Mononuclear cell (primary cell): ENCODE measurements around the gene TSC22D1. TPM values are rescaled to one million over a fixed set of nuclear protein-coding genes. Genes with fewer than 3 reads are reported as not detected.

Experiments
- H3K27me3 ChIP-seq: 2 replicates; pipeline ENCODE4 v1.6.0; 2011; ENCODE audit warnings: low read length, control low read depth; ENCODE audit not compliant: insufficient read depth
- H3K4me1 ChIP-seq: 2 replicates; pipeline ENCODE4 v1.5.1; 2011; ENCODE audit warnings: mild to moderate bottlenecking, low read length, control low read depth; ENCODE audit not compliant: insufficient read depth
- H3K4me3 ChIP-seq: 2 replicates; pipeline ENCODE4 v1.5.1; 2011; ENCODE audit warnings: mild to moderate bottlenecking, low read length, moderate library complexity
- H3K9me3 ChIP-seq: 2 replicates; pipeline ENCODE4 v1.5.1; 2011; ENCODE audit warnings: low read depth, mild to moderate bottlenecking, control low read depth, low read length
- total RNA-seq: library from RNA; depleted of rRNA; stranded (reverse); fragments of >200 nt; gene quantifications from one replicate; pipeline ENCODE4 v1.2.3, GENCODE V29; 2012

TSC22D1 gene
- total RNA-seq, 1 donor, result 61.5 TPM

DNA sequence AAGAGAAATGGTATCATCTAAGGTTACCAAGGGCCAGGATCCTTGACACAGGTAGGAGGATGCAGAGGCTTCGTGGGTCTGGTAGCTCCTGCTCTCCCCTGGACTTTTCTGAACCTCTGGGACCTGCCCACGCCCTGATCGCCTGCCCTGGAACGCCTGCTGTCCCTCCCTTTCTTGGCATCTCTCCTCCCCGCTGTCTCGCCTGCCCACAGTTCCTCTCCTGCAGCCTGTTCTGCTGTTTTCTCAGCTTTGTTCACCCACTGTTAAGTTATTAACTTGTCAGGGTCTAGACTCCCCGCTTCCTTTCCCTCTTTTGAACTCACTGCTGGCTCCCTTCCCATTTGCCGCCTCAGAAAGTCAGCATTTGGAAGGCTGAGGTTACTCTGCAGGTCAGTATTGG is 182.7 kb downstream of the TSC22D1 start:
- Histone ChIP-seq H3K9me3 (no peaks in the 10 kb centered on the region), H3K27me3 (no peaks in the 10 kb centered on the region), H3K4me1 (no peaks in the 10 kb centered on the region), H3K4me3 (no peak overlapping the region)

DNA sequence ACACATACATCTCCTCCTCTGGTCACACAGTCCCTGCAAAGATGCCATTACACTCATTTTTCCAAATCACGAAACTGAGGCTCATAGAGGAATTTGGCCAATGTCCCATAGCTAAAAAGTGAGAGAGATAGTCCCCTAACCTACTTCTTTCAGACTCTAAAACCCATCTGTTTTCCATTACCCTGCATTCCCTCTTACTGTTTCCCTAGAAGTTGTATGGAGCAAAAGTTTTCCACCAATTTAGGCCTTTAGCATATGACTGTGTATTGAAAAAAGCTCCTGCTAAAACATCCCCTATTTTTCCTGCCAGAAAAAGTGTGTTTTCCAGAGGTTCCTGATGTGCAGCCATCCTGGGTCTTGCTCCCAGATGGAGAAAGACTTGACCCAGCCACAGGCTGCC is 186.3 kb downstream of the TSC22D1 start:
- Histone ChIP-seq H3K9me3 (no peaks in the 10 kb centered on the region), H3K4me1 (no peaks in the 10 kb centered on the region), H3K27me3 (no peaks in the 10 kb centered on the region)

DNA sequence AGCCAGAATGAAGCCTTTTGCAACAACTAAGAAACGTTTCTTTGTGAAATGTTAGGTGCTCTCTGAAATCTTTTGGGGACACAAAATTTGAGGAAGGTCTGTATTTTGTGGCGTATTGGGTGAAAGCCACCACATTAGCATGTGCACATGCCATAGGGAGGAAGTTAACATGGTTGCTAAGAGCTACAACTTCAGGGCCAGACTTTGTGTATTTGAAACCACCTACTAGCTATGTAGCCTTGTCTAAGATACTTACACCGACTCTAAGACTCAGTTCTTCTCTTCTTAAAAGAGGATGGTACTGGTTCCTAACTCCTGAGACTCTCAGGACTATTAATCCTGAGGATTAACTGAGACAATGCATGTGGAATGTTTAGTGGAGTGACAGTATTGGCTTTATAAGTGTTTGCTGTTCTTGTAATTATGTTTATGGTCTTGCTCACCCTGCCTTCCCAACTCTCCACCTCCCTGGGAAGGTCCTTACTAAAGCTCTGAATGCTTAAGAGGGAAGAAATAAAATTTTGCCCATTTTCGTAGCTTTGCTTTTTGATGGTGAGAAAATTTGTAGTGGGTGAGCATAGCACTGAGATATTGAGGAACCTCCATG is 187.0 kb downstream of the TSC22D1 start:
- H3K4me3 ChIP-seq, result no peak overlapping the region
- no peaks in the 10 kb centered on the region for H3K9me3 ChIP-seq
- H3K27me3 ChIP-seq, result no peaks in the 10 kb centered on the region
- no peaks in the 10 kb centered on the region for H3K4me1 ChIP-seq

More for the DNA sequence above, 186.3 kb downstream of the TSC22D1 start:
- no peak overlapping the region for H3K4me3 ChIP-seq

DNA sequence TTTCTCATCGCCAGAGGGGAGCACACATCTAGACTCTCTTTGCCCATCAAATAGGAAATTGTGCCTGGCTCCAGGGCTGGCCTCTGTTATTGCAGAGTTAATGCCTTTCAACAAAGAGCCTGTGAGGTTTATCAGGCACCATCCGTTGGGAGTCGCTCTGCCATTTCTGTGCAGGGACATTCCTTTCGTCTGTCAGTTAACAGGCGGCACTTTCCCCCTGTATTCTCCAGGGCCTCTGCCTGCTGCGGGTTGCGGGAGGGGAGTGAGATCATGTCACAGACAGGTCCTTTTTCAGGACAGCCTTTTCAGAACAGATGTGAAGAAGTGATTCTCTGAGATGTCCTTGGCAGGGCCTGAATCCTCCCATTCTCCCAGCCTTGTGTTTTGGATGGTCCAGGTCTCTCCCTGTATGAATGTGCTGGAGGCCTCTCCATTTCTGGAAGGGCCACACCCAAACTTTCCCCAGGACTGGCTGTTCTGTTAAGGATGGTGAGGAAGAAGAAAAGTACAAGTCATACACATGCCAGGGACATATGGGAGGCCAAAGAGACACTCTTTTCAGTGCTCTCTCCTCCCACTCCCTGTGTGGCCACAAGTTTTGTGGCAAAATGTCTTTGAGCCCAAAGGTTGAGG is 187.6 kb downstream of the TSC22D1 start:
- Histone ChIP-seq H3K9me3 (no peaks in the 10 kb centered on the region), H3K4me1 (no peaks in the 10 kb centered on the region), H3K27me3 (no peaks in the 10 kb centered on the region)

DNA sequence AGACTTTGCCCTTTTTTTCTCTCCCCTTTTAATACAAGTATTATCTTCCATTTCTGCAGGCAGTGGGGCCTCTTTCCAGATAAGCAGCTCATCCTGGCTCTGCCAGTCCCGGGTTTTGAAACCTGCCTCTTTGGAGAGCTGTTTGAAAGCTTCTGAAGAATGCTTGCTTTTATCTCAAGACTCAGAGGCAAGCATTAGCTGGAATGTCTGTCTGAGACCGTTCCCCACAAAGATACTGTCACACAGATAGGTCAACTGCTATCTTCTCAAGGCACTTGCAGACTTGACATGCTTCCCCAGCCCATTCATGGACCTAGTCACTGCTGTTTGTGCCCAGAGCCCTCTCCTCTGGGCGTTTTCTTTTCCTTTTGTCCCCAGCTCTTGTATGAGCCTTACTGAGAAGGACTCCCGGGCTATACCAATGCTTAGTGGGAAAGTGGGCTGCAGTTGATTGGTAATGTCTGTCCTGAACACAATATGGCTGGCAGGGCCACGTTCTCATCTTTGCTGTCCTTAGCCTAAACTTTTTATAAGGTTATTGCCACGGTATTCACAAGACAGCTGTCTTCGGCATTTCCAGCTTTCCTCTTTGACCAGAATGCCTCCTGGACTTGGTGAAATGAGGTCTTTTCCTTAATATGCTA is 189.1 kb downstream of the TSC22D1 start:
- no peaks in the 10 kb centered on the region for H3K4me1 ChIP-seq
- H3K9me3 ChIP-seq, result no peaks in the 10 kb centered on the region
- H3K4me3 ChIP-seq, result no peak overlapping the region
- H3K27me3 ChIP-seq, result no peaks in the 10 kb centered on the region

More for the DNA sequence above, 187.6 kb downstream of the TSC22D1 start:
- no peak overlapping the region for H3K4me3 ChIP-seq

DNA sequence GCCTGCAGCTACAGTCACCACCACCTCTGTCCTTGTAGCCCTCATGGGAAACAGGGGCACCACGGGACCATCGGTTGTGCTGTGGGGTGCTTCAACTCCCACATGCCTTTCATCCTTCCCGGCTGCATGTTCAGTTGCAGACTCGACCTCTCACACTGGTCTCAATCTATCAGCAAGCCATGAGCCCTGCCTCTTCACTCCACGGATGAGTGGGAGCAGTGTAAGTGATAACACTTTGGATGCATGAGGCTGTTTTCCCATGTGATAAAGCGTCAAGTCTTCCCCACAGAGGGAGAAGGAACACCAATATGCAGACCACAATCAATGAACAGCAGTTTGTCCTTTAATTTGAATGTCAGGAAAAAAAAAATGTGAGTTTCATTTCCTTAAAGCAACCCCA is 190.3 kb downstream of the TSC22D1 start:
- no peaks in the 10 kb centered on the region for H3K9me3 ChIP-seq
- H3K4me1 ChIP-seq, result no peaks in the 10 kb centered on the region
- no peaks in the 10 kb centered on the region for H3K27me3 ChIP-seq
- H3K4me3 ChIP-seq, result no peak overlapping the region

DNA sequence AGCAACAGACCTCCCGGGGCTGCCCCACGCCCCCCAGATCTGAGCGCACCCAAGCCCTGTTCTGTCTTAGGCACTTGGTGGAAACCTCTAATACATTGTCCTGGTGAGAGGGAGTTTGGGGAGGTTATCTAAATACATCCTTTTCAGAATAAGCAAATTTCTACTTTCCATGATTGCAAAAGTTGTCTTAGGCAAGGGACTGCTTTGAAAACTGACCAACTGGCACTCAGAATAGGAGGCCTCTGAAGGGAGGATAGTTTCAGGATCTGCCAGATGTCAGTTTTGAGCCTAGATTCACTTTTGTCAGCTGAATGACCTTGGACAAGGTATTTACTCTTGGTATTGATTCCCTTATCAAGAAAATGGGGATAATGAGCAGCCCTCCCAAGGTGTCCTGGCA is 190.7 kb downstream of the TSC22D1 start:
- Histone ChIP-seq H3K9me3 (no peaks in the 10 kb centered on the region), H3K4me3 (no peak overlapping the region), H3K4me1 (no peaks in the 10 kb centered on the region), H3K27me3 (no peaks in the 10 kb centered on the region)

DNA sequence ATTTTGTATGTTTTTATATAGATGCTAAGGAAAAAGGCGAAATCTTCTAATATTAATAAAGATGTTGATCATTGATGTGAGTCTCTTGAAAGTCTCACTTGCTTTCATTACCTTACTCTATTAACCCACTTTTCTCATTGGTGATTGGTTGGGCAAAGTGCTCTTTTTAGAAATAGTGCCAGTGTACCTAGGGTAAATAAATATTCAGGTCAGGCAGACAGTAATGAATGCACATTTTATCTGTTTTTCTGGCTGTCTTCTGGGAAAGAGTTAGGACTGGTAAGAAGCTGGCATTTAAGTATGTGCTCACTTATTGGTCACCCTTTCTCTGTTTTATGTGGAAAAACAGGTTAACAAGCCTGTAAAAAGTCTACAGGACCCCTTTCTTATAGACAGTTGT is 191.4 kb downstream of the TSC22D1 start:
- H3K9me3 ChIP-seq, result no peaks in the 10 kb centered on the region
- no peaks in the 10 kb centered on the region for H3K4me1 ChIP-seq
- H3K4me3 ChIP-seq, result no peak overlapping the region
- H3K27me3 ChIP-seq, result no peaks in the 10 kb centered on the region

DNA sequence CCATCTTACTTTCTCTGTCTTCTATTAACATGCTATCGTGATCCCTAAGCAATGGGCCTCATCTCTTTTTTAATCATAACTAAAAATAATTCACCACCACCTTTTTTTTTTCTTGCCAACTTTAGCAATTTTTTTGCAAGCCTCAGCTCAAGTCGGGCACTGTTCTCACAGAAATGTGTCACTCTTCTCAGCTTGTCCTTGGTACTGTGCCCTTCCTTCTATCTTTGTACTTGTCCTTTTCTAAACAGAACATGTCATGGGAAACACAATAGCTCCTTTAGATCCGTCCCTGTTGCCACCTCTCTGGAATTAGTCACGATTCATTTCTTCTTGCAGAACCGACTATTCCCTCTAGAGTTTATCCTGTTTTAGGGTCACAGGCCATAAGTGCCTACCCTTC is 192.2 kb downstream of the TSC22D1 start:
- Histone ChIP-seq H3K4me1 (no peaks in the 10 kb centered on the region), H3K4me3 (no peak overlapping the region), H3K27me3 (no peaks in the 10 kb centered on the region), H3K9me3 (no peaks in the 10 kb centered on the region)

DNA sequence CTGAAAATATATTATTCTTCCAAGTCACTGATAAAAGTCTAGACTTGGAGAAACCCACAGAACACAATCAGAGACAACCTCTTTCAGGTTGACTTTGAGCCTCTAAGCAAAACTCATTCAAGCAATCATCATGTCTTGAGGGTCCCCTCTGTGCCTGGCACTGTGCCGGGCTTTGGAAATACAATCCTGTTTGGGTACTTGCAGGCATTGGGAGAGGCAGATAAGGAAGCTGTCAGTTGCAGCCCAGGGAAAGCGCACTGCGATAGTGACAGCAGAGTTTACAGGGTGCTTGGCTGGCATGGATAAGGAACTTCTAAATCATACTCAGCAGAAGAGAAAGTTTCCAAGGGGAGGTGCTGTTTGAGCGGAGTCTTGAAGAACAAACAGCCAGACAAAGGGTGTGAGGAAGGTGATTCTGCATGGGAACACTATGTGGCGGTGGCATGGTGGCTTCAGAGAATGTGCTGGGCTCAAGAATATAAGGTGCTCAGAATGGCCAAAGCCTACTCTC is 193.4 kb downstream of the TSC22D1 start:
- Histone ChIP-seq H3K27me3 (no peaks in the 10 kb centered on the region), H3K9me3 (no peaks in the 10 kb centered on the region), H3K4me1 (no peaks in the 10 kb centered on the region), H3K4me3 (no peak overlapping the region)

Other genes starting within 250 kb of the TSC22D1 start
- 0.31 TPM for gene SERP2, start 202.5 kb downstream of the TSC22D1 start, total RNA-seq